Measurements from ENCODE around the gene OR1S2. TPM values are rescaled to one million over a fixed set of nuclear protein-coding genes. Genes with fewer than 3 reads are reported as not detected.

The OR1S2 gene
- total RNA-seq, 1 donor from 2014 or later, result not detected

GRCh38 chr11:58164389-58164788 lies 39.6 kb downstream of the OR1S2 start:
- no peak for TF ChIP-seq CTCF (IDR thresholded peaks at IDR 0.05)
- TF ChIP-seq EZH2 (IDR thresholded peaks at IDR 0.05), result no peak
- TF ChIP-seq EZH2phosphoT487 (IDR thresholded peaks at IDR 0.05), result no peak
- no peaks in the 10 kb centered on the region for H3K4me1 Mint-ChIP-seq
- Histone ChIP-seq H4K20me1 (ENCODE audit: low read depth) (no peaks in the 10 kb centered on the region), H3K9ac (no peak overlapping the region), H2AFZ (replicated peaks) (no peak overlapping the region), H3K4me3 (no peak overlapping the region), H3F3A (ENCODE audit: low read depth) (no peaks in the 10 kb centered on the region), H3K27me3 (no peaks in the 10 kb centered on the region), H3K27ac (no peak overlapping the region), H3K4me1 (no peaks in the 10 kb centered on the region), H3K36me3 (no peaks in the 10 kb centered on the region), H3K79me2 (ENCODE audit: low read depth) (no peaks in the 10 kb centered on the region), H3K9me3 (ENCODE audit: low read depth) (no peaks in the 10 kb centered on the region), H3K4me2 (no peak overlapping the region)
- H3K27ac Mint-ChIP-seq, result no peak overlapping the region
- H3K9me3 Mint-ChIP-seq, result no peaks in the 10 kb centered on the region
- H3K36me3 Mint-ChIP-seq, result no peaks in the 10 kb centered on the region
- no peak overlapping the region for H3K4me3 Mint-ChIP-seq
- H3K27me3 Mint-ChIP-seq (ENCODE audit: insufficient read depth, low read depth), result peaks cover 4% of the 10 kb centered on the region
- DNase-seq (ENCODE audit: low spot score), result no peak

Other genes starting within 250 kb of the OR1S2 start
- gene OR9Q1, start 180.3 kb downstream of the OR1S2 start, total RNA-seq (ENCODE audit: low replicate concordance), result not detected in 2 replicates
- gene OR6Q1, start 173.2 kb downstream of the OR1S2 start, total RNA-seq (ENCODE audit: low replicate concordance), result not detected in 2 replicates
- not detected in 2 replicates for gene OR9I1, start 78.6 kb downstream of the OR1S2 start, total RNA-seq (ENCODE audit: low replicate concordance)
- not detected in 2 replicates for gene OR9Q2, start 15.1 kb downstream of the OR1S2 start, total RNA-seq (ENCODE audit: low replicate concordance)
- not detected in 2 replicates for gene OR1S1, start 8.6 kb upstream of the OR1S2 start, total RNA-seq (ENCODE audit: low replicate concordance)
- not detected in 2 replicates for gene OR10Q1, start 24.8 kb upstream of the OR1S2 start, total RNA-seq (ENCODE audit: low replicate concordance)
- gene OR10W1, start 64.1 kb upstream of the OR1S2 start, total RNA-seq (ENCODE audit: low replicate concordance), result not detected in 2 replicates
- gene OR5B17, start 154.9 kb upstream of the OR1S2 start, total RNA-seq (ENCODE audit: low replicate concordance), result not detected in 2 replicates
- not detected in 2 replicates for gene OR5B3, start 202.7 kb upstream of the OR1S2 start, total RNA-seq (ENCODE audit: low replicate concordance)
- gene OR5B2, start 224.0 kb upstream of the OR1S2 start, total RNA-seq (ENCODE audit: low replicate concordance), result not detected in 2 replicates
- gene OR5B12, start 238.1 kb upstream of the OR1S2 start, total RNA-seq (ENCODE audit: low replicate concordance), result not detected in 2 replicates

Measured in neural progenitor cell (in vitro differentiated cells).